ENCODE data around the gene PTPRG.

- TF ChIP-seq CTCF (IDR thresholded peaks at IDR 0.05), result no peak
- no peak for TF ChIP-seq POLR2A (IDR thresholded peaks at IDR 0.05)
These were observed 617.6 kb downstream of the PTPRG start for GRCh38 chr3:62178739-62179600.
